C4-2B (cell line): ENCODE measurements around the gene PEAR1.

Source experiments
- H3K27ac ChIP-seq: fragments of 450-650 bp; 2 replicates; pipeline ENCODE4 v1.5.1; 2017
- ZFX ChIP-seq: fragments of 450-650 bp; IDR thresholded peaks from 2 replicates; pipeline ENCODE4 v1.6.1; 2017
- TF ChIP-seq, protein P1 (sequence below): fragments of 450-650 bp; conservative IDR thresholded peaks from 2 replicates; pipeline ENCODE4 v1.5.1; 2017; ENCODE audit warnings: mild to moderate bottlenecking

The PEAR1 gene

DNA sequence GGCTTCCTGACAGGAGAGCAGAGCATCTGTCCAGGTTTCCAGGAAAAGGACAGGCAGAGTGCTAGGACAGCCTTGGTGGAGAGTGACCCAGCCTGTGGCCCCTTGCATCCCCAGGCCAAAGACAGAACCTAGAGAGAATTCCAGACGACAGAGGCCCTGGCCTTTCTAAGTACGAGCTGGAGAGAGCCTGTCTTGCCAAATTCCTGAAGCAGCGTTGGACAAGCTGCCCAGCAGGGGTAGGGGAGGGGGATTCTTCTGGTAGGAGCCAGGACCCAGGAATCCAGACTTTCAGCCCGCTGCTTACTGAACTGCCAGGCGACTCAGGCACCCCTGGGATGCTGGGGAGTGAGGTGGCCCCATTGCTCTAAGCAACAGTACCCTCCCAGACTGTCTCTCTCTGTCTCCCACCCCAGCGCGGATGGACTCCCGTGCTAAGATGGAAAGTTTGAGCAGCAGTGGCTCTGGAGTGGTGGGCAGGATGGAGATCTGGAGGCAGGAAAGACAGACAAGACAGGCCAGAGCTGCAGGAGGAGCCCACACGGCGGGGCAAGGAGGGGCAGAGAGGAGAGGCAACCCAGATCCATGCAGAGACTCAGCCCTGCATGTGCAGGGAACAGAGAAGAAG is 8.8 kb upstream of the PEAR1 start:
- no peak for TF ChIP-seq ZFX
- TF ChIP-seq, protein P1, sequence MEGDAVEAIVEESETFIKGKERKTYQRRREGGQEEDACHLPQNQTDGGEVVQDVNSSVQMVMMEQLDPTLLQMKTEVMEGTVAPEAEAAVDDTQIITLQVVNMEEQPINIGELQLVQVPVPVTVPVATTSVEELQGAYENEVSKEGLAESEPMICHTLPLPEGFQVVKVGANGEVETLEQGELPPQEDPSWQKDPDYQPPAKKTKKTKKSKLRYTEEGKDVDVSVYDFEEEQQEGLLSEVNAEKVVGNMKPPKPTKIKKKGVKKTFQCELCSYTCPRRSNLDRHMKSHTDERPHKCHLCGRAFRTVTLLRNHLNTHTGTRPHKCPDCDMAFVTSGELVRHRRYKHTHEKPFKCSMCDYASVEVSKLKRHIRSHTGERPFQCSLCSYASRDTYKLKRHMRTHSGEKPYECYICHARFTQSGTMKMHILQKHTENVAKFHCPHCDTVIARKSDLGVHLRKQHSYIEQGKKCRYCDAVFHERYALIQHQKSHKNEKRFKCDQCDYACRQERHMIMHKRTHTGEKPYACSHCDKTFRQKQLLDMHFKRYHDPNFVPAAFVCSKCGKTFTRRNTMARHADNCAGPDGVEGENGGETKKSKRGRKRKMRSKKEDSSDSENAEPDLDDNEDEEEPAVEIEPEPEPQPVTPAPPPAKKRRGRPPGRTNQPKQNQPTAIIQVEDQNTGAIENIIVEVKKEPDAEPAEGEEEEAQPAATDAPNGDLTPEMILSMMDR = no peak
- no peak overlapping the region for H3K27ac ChIP-seq

DNA sequence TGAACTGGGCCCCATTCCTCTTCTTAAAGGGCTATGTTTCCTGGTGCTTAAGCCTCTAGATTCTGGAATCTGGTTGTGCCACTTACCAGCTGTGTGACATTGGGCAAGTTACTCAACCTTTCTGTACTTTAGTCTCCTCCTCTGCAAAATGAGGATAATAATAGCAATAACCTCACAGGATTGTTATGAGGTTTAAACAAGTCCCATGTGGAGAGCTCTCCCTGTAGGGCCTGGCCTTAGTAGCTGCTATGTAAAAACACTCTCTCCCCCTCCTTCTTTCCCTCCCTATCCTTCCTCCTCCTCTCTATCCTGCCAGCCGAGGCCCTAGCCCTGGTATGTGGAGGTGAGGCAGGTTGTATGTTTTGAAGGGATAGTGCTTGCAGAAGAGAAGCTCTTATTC is 8.2 kb upstream of the PEAR1 start:
- H3K27ac ChIP-seq = no peak overlapping the region
- TF ChIP-seq, protein P1 = no peak
- no peak for TF ChIP-seq ZFX

DNA sequence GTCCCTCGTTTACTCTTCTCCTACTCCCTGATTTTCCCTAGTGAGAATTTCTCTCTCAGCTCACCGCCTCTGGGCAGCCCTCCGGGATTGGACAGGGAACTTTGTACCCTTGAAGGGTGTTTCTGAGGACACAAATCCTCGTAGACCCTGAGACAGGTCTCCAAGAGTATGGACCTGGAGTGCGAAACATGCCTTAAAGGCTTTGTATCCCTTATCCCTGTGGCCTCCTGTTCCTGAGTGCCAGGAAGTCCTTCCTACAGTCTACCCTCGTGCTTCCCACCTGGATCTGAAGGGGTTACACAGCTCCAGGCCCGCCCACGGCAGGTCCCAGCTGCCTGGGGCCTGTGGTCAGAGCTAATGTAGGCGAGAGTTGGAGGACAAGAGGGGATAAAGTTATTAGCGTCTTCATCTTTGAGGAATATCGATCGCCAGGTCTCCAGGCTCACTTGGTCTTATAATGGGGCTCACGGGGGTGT is 7.6 kb upstream of the PEAR1 start:
- no peak for TF ChIP-seq ZFX
- TF ChIP-seq, protein P1 = no peak
- no peak overlapping the region for H3K27ac ChIP-seq

DNA sequence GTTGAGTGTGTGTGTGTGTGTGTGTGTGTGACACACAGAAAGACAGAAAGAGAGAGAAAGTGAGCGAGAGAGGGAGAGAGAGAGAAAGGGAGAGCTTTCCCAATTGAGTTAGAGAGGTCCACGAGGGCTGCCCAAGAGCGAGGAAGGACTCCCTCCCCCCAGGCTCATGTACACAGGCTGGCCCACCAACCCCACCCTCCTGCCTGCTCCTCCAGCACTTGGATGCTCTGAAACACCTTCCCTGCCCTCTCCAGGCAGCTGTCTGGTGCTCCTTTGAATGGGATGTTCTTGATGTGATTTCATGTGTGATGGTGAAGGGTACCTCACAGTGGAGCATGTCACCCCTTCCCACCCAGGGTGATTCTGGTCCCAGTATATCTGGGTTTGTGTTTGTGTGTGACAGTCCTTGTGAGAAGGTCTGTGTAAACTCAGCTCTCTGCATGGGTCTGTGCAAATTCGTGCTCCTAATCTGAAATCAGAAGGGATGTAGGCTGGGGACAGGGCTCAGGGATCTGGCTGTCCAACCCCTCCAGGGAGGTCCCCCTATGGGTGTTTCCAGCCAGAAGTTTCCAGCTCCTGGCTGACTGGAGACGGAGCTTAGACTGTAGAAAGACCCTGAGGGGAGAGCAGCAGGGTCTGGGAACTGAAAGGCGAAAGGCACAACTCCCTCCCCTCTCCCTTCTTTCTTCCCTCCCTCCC is 6.8 kb upstream of the PEAR1 start:
- TF ChIP-seq ZFX = no peak
- TF ChIP-seq, protein P1 = no peak
- H3K27ac ChIP-seq = no peak overlapping the region

DNA sequence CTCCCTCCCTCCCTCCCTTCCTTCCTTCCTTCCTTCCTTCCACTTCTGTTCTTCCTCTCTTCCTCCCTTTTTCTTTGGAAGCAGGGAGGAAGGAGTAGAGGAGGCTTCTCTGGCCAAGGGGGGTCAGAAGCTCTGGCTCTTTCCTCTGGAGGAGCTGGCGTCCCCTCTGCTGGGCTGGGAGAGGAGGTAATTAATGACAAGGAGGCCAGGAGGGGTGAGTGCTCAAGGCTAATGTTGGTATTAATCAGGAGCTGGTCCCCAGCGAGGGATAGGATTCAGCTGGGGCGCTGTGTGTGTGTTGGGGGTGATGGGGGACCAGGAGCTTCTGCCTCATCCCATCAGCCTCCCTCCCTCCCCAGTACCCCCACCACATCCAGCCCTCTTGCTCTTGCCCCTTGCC is 6.2 kb upstream of the PEAR1 start:
- H3K27ac ChIP-seq = no peak overlapping the region
- TF ChIP-seq, protein P1 = no peak
- no peak for TF ChIP-seq ZFX

DNA sequence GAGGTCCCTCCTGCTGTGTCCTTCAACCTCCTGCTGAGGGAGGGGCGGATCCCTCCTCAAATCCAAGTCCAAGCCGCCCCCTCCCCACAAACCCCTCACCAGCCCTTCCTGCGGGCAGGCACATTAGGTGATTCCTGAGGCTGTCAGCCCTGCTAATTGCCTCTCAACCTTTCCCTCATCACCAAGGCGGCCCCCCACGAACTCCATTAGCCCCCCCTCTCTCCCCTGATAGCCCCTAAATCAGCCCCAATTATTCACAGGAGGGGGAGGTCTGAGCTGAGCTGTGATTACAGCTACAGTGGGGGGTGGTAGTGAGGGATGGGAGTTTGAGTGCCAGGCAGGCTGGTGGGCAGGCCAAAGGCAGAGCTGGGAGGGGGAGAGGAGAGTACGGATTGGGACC is 5.8 kb upstream of the PEAR1 start:
- TF ChIP-seq, protein P1 = no peak
- no peak for TF ChIP-seq ZFX
- no peak overlapping the region for H3K27ac ChIP-seq

DNA sequence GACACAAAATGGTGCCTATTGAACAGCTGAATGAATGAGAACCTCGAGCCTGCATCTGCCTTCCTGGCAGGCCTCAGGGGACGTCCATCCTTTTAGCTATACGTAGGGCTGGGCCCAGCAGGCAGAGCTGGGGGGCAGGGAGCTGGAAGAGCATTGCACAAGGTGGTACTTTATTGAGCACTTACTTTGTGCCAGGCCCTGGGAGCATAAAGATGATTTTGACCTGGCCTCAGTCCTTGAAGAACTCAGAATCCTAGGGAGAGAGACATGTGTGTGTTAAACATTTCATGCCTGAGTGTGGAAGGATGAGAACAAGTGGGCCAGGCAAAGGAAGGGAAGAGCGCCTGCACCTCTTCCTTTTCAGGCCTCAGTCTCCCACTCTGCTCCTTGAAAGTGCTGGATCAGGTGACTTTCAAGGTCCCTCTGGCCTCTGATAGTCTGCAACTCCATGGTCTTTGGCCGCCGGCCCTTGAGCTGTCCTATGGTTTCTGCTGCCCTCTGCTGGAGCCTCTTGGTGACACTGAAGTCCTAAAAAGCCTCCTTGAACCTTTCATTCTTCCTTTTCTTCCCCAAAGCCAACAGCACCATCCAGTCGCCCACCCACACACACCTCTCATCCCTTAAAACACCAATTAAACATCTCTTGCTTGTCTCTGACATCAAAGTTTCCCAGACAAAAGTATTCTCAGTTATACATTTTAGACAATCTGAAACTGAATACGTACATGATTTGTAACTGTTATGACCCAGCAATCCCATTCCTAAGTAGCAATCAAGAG is 3.5 kb upstream of the PEAR1 start:
- TF ChIP-seq, protein P1 = peak; percentile 93
- no peak for TF ChIP-seq ZFX

More for the DNA sequence above, 3.5 kb upstream of the PEAR1 start:
- no peak overlapping the region for H3K27ac ChIP-seq
